ENCODE results near the gene IGFBP2. TPM values are rescaled to one million over a fixed set of nuclear protein-coding genes. Genes with fewer than 3 reads are reported as not detected.
A peak's percentile ranks its signal among the peaks of the same experiment; 100 is the strongest.

Gene IGFBP2
- polyA plus RNA-seq, 4 donors, result 9.8 to 163 (median 56.4) TPM

DNA sequence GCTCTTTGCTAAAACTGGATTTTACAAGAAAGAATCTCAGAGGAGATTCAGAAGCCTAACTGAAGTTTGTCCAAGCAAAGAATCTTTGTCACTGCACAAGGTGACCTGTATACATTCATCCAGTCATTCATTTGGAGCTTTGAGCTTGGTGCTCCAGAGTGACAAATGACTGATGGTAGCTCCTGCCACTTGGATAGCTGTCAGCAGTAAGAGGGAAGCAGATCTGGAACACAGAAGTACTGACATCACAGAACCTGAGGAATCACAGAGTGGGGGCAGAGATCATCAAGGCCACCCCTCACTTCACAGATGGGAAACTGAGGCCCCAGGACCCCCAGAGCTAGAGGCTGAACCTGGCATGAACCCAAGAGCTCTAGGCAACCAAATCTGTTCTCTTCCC is 28.8 kb upstream of the IGFBP2 start:
- no peak for DNase-seq

DNA sequence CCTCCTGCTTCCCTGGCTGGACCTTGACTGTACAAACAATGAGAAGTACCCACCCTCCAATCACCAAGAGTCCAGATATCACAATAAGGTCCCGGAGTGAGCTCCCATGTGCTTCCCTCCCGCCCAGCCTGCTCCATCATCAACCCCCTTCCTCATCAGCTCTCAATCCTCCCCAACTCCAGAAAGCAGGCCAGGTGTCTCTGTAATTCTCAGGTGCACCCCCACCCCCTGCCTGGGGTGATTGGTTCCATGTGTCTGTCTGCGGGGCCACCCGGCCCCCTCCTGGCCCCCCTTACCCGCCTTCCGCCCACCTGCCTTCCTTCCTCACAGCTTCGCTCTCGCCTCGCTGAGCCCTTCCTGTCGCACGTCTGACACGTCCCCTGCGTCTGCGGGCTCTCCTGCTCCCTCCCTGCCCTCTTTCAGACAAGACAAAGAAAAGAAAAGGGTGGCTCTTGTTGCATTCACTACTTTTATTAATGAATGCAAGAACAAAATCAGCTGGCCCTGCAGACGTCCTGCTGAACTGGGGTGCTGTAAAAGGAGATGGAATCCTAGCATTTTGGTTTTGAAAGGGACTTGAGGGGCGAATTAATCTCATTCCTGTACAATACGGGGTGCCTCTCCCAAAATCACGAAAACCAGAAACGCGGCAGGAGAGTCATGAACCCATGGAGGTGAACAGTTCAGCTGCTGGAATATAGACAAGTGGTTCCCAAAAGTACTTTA is 26.5 kb upstream of the IGFBP2 start:
- no peaks in the 10 kb centered on the region for H3K9me3 ChIP-seq (ENCODE audit: control insufficient read depth in 2 of 2, insufficient read depth in 1 of 2, low read depth in 1 of 2, low read length in 1 of 2)
- H3K4me1 ChIP-seq (ENCODE audit: control insufficient read depth in 3 of 3, insufficient read depth in 2 of 3, low read depth in 1 of 3, low read length in 2 of 3), result peaks cover 0 to 6% (median 0%) of the 10 kb centered on the region in 3 donors
- DNase-seq (peak; percentile 54 to 84), FAIRE-seq (no peak)
- WGBS, 3 donors, result 23% methylated on average over 20 of the region's 20 CpGs
- H3K4me3 ChIP-seq (ENCODE audit: low read depth in 1 of 3, low read length in 3 of 3), result no peak overlapping the region
- H3K36me3 ChIP-seq (ENCODE audit: control insufficient read depth in 3 of 3, insufficient read depth in 2 of 3, low read depth in 1 of 3, low read length in 3 of 3), result no peaks in the 10 kb centered on the region
- H3K27ac ChIP-seq (ENCODE audit: low read depth in 1 of 3, low read length in 2 of 3), result peak overlapping the region in 1 of 3 donors; percentile 3
- H3K27me3 ChIP-seq (ENCODE audit: control insufficient read depth in 3 of 3, insufficient read depth in 3 of 3, low read length in 3 of 3), result peaks cover 0 to 2% (median 0%) of the 10 kb centered on the region in 3 donors

More for the DNA sequence above, 28.8 kb upstream of the IGFBP2 start:
- Histone ChIP-seq H3K4me3 (ENCODE audit: low read depth in 1 of 3, low read length in 3 of 3) (no peak overlapping the region), H3K27me3 (ENCODE audit: control insufficient read depth in 3 of 3, insufficient read depth in 3 of 3, low read length in 3 of 3) (peaks cover 0 to 2% (median 0%) of the 10 kb centered on the region in 3 donors), H3K9me3 (ENCODE audit: control insufficient read depth in 2 of 2, insufficient read depth in 1 of 2, low read depth in 1 of 2, low read length in 1 of 2) (no peaks in the 10 kb centered on the region), H3K4me1 (ENCODE audit: control insufficient read depth in 3 of 3, insufficient read depth in 2 of 3, low read depth in 1 of 3, low read length in 2 of 3) (peaks cover 0 to 6% (median 0%) of the 10 kb centered on the region in 3 donors), H3K27ac (ENCODE audit: low read depth in 1 of 3, low read length in 2 of 3) (no peak overlapping the region), H3K36me3 (ENCODE audit: control insufficient read depth in 3 of 3, insufficient read depth in 2 of 3, low read depth in 1 of 3, low read length in 3 of 3) (no peaks in the 10 kb centered on the region)
- FAIRE-seq, result no peak

DNA sequence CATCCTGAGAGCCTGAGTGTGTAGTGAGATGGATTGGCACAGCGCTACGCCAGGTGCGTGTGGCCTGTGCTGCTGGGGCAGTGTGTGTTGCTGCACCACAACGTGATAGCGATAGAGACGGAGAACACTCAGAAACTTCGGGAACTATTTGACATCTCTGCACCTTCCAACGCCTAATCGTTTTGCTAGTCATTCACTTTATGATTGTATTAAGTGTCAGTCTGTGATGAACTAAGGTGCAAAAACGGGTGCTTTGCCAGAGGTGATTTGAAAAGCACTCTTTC is 26.0 kb upstream of the IGFBP2 start:
- H3K27ac ChIP-seq (ENCODE audit: low read depth in 1 of 3, low read length in 2 of 3), result peak overlapping the region in 1 of 3 donors; percentile 3
- peaks cover 0 to 2% (median 0%) of the 10 kb centered on the region in 3 donors for H3K27me3 ChIP-seq (ENCODE audit: control insufficient read depth in 3 of 3, insufficient read depth in 3 of 3, low read length in 3 of 3)
- no peak overlapping the region for H3K4me3 ChIP-seq (ENCODE audit: low read depth in 1 of 3, low read length in 3 of 3)
- FAIRE-seq (no peak), DNase-seq (no peak)
- peaks cover 0 to 6% (median 0%) of the 10 kb centered on the region in 3 donors for H3K4me1 ChIP-seq (ENCODE audit: control insufficient read depth in 3 of 3, insufficient read depth in 2 of 3, low read depth in 1 of 3, low read length in 2 of 3)
- H3K9me3 ChIP-seq (ENCODE audit: control insufficient read depth in 2 of 2, insufficient read depth in 1 of 2, low read depth in 1 of 2, low read length in 1 of 2), result no peaks in the 10 kb centered on the region
- no peaks in the 10 kb centered on the region for H3K36me3 ChIP-seq (ENCODE audit: control insufficient read depth in 3 of 3, insufficient read depth in 2 of 3, low read depth in 1 of 3, low read length in 3 of 3)
- WGBS, 3 donors, result 87 to 88% (median 87%) methylated on average over 10 of the region's 10 CpGs

DNA sequence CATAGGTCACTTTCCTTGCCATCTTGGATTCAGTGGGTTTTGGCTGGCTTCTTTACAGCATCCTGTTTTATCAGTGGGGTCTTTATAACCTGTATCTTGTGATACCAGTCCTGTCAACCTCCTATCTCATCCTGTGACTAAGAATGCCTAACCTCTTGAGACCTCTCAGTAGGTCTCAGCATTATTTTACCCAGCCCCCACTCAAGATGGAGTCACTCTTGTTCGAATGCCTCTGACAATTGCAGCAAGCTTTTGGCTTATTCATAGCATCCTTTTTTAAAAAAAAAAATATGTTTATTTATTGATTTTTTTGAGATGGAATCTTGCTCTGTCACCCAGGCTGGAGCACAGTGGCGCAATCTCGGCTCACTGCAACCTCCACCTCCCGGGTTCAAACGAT is 24.7 kb upstream of the IGFBP2 start:
- Histone ChIP-seq H3K27me3 (ENCODE audit: control insufficient read depth in 3 of 3, insufficient read depth in 3 of 3, low read length in 3 of 3) (peaks cover 0 to 2% (median 0%) of the 10 kb centered on the region in 3 donors), H3K4me1 (ENCODE audit: control insufficient read depth in 3 of 3, insufficient read depth in 2 of 3, low read depth in 1 of 3, low read length in 2 of 3) (peaks cover 0 to 2% (median 0%) of the 10 kb centered on the region in 3 donors), H3K36me3 (ENCODE audit: control insufficient read depth in 3 of 3, insufficient read depth in 2 of 3, low read depth in 1 of 3, low read length in 3 of 3) (no peaks in the 10 kb centered on the region), H3K27ac (ENCODE audit: low read depth in 1 of 3, low read length in 2 of 3) (no peak overlapping the region), H3K4me3 (ENCODE audit: low read depth in 1 of 3, low read length in 3 of 3) (no peak overlapping the region), H3K9me3 (ENCODE audit: control insufficient read depth in 2 of 2, insufficient read depth in 1 of 2, low read depth in 1 of 2, low read length in 1 of 2) (no peaks in the 10 kb centered on the region)
- FAIRE-seq (no peak), DNase-seq (no peak)
- 93 to 98% (median 96%) methylated on average over 5 of the region's 5 CpGs for WGBS, 3 donors

DNA sequence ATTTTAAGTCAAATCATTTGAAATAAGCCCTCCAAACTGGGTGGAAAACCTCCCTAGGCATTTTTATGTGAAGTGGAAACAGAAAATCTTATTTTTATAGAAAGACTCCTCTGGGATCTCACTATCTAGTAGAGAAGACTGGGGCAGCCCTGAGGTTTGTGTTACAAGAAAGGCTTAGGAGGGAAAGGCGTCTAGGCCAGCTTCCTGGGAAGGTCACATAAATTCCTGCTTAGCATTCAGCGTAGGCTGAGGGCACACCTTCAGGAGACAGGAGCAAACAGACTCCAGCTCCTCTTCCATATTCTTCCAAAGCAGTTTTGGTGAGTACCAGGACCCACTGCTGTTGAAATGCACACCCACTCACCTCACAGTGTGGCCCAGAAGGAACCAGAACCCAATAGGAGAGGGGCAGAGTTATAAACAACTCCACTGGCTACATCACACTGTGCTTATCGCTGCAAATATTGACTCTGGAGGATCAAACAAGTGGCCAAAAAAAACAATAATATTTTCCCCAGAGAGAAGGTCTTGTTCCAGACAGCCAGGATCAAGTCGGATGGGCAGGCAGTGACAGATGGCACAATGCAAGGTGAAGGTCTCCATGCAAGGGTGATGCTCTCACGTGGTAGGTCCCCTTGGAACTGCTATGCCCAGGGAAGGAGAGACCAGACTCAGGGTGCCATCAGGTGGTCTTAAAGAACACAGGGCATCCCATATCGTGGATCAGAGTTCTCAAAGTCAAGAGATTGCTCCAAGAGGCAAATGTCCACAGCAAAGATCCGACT is 17.7 kb upstream of the IGFBP2 start:
- Histone ChIP-seq H3K4me3 (ENCODE audit: low read depth in 1 of 3, low read length in 3 of 3) (no peak overlapping the region), H3K36me3 (ENCODE audit: control insufficient read depth in 3 of 3, insufficient read depth in 2 of 3, low read depth in 1 of 3, low read length in 3 of 3) (no peaks in the 10 kb centered on the region), H3K27ac (ENCODE audit: low read depth in 1 of 3, low read length in 2 of 3) (peak overlapping the region in 1 of 3 donors; percentile 5), H3K9me3 (ENCODE audit: control insufficient read depth in 2 of 2, insufficient read depth in 1 of 2, low read depth in 1 of 2, low read length in 1 of 2) (no peaks in the 10 kb centered on the region), H3K27me3 (ENCODE audit: control insufficient read depth in 3 of 3, insufficient read depth in 3 of 3, low read length in 3 of 3) (no peaks in the 10 kb centered on the region), H3K4me1 (ENCODE audit: control insufficient read depth in 3 of 3, insufficient read depth in 2 of 3, low read depth in 1 of 3, low read length in 2 of 3) (peaks cover 0 to 42% (median 0%) of the 10 kb centered on the region in 3 donors)
- DNase-seq (peak in 1 of 2 donors; percentile 36), FAIRE-seq (no peak)
- 81 to 84% (median 82%) methylated on average over 7 of the region's 7 CpGs for whole genome bisulfite sequencing, 3 donors

DNA sequence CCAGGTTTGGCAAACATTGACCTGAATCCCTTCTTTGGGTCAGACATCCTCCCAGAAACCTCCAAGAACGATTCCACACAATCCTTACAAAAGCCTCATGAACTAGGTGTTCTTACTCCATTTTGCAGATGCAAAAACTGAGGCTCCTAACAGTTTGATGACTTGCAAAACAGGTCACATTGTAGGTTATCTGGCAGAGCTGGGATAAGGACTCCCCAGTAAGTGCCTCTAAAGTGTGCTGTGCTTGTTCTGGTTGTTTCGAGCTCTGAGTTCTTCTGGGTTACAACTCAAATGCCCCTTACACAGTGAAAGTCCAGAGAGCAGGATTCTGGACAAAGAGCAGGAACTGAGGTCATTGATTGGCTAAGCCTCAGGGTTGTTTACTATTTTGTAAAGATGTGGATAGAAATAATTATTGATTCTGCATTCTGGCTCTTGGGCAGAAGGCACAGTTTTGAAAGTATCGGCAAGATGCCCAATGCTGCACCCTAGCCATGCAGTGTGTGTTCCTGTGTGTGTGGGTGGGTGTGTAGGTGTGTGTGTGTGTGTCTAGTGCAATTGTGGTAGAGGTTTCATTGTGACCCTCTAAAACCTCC is 17.0 kb upstream of the IGFBP2 start:
- WGBS, 3 donors, result 80 to 88% (median 85%) methylated on average over 3 of the region's 3 CpGs
- Histone ChIP-seq H3K27me3 (ENCODE audit: control insufficient read depth in 3 of 3, insufficient read depth in 3 of 3, low read length in 3 of 3) (no peaks in the 10 kb centered on the region), H3K9me3 (ENCODE audit: control insufficient read depth in 2 of 2, insufficient read depth in 1 of 2, low read depth in 1 of 2, low read length in 1 of 2) (no peaks in the 10 kb centered on the region), H3K4me1 (ENCODE audit: control insufficient read depth in 3 of 3, insufficient read depth in 2 of 3, low read depth in 1 of 3, low read length in 2 of 3) (peaks cover 0 to 48% (median 0%) of the 10 kb centered on the region in 3 donors), H3K27ac (ENCODE audit: low read depth in 1 of 3, low read length in 2 of 3) (no peak overlapping the region), H3K36me3 (ENCODE audit: control insufficient read depth in 3 of 3, insufficient read depth in 2 of 3, low read depth in 1 of 3, low read length in 3 of 3) (no peaks in the 10 kb centered on the region), H3K4me3 (ENCODE audit: low read depth in 1 of 3, low read length in 3 of 3) (no peak overlapping the region)
- FAIRE-seq (no peak), DNase-seq (no peak)

DNA sequence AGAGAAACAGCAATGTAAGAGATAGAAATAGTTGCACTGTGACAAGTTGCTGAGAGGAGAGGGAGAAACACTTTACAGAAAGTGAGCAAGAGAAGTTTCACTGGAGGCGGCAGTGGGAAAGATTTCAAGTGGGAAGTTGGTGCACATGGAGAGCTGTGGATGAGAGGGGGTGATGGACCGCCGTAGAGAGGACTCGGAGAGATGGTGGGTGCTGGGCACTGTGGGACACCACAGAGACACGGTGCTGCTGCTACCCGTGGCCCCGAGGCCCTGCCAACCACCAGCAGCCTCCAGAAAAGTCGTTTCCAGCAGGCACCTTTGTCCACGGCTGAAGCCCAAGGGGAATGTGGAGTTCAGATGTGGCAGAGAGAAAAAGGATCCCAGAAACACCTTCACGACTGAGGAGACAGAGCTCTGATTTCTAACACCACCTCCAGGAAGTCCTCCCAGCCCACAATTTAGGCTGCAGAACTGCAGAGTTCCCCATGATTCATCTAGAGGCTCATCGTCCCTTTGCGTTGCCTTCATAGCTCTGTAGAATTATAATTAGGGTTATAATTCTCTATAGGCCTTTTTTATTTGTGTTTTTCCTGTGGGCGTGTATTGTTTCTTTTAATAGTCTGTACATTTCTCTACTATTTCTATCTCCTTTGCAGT is 15.9 kb upstream of the IGFBP2 start:
- Histone ChIP-seq H3K27ac (ENCODE audit: low read depth in 1 of 3, low read length in 2 of 3) (no peak overlapping the region), H3K27me3 (ENCODE audit: control insufficient read depth in 3 of 3, insufficient read depth in 3 of 3, low read length in 3 of 3) (no peaks in the 10 kb centered on the region), H3K4me1 (ENCODE audit: control insufficient read depth in 3 of 3, insufficient read depth in 2 of 3, low read depth in 1 of 3, low read length in 2 of 3) (peaks cover 0 to 48% (median 0%) of the 10 kb centered on the region in 3 donors), H3K4me3 (ENCODE audit: low read depth in 1 of 3, low read length in 3 of 3) (no peak overlapping the region), H3K9me3 (ENCODE audit: control insufficient read depth in 2 of 2, insufficient read depth in 1 of 2, low read depth in 1 of 2, low read length in 1 of 2) (no peaks in the 10 kb centered on the region), H3K36me3 (ENCODE audit: control insufficient read depth in 3 of 3, insufficient read depth in 2 of 3, low read depth in 1 of 3, low read length in 3 of 3) (no peaks in the 10 kb centered on the region)
- FAIRE-seq (no peak), DNase-seq (no peak)
- 83 to 85% (median 83%) methylated on average over 13 of the region's 13 CpGs for WGBS, 3 donors

DNA sequence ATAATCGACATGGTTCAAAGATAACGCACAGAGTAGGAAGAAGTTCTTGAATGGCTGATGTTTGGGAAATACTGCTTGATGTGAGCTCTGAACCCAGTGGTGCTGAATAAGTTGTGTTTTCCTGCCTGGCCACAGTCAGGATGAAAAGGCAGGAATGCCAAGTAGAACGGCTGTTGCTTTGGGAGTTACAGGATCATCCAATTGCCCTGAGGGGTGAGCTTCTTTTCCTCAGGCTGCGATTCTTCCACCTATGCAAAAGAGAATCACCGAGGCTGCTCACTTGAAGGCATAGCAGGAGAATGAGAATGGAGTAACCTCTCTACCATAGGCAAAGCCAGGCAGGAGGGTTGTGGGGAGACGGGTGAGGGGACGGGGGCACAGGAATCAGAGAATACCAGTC is 14.4 kb upstream of the IGFBP2 start:
- peaks cover 0 to 48% (median 0%) of the 10 kb centered on the region in 3 donors for H3K4me1 ChIP-seq (ENCODE audit: control insufficient read depth in 3 of 3, insufficient read depth in 2 of 3, low read depth in 1 of 3, low read length in 2 of 3)
- H3K4me3 ChIP-seq (ENCODE audit: low read depth in 1 of 3, low read length in 3 of 3), result no peak overlapping the region
- DNase-seq, result no peak
- no peaks in the 10 kb centered on the region for H3K9me3 ChIP-seq (ENCODE audit: control insufficient read depth in 2 of 2, insufficient read depth in 1 of 2, low read depth in 1 of 2, low read length in 1 of 2)
- 79 to 89% (median 84%) methylated on average over 7 of the region's 7 CpGs for WGBS, 3 donors
- no peak for FAIRE-seq
- no peaks in the 10 kb centered on the region for H3K36me3 ChIP-seq (ENCODE audit: control insufficient read depth in 3 of 3, insufficient read depth in 2 of 3, low read depth in 1 of 3, low read length in 3 of 3)
- H3K27me3 ChIP-seq (ENCODE audit: control insufficient read depth in 3 of 3, insufficient read depth in 3 of 3, low read length in 3 of 3), result no peaks in the 10 kb centered on the region
- peak overlapping the region in 1 of 3 donors; percentile 65 for H3K27ac ChIP-seq (ENCODE audit: low read depth in 1 of 3, low read length in 2 of 3)
